ENCODE results near the gene PPM1B. TPM values are rescaled to one million over a fixed set of nuclear protein-coding genes. Genes with fewer than 3 reads are reported as not detected.

PPM1B gene
- polyA plus RNA-seq, 3 donors from 2014 or later, result 32.1 to 61.3 (median 40.0) TPM

- Mint-ChIP-seq H3K36me3 (no peaks in the 10 kb centered on the region), H3K27ac (no peak overlapping the region), H3K4me1 (no peaks in the 10 kb centered on the region), H3K27me3 (ENCODE audit: low read depth in 3 of 3) (peaks cover 0 to 9% (median 0%) of the 10 kb centered on the region in 3 donors), H3K9me3 (no peaks in the 10 kb centered on the region), H3K4me3 (no peak overlapping the region)
- no peak for DNase-seq
Measured at GRCh38 chr2:44137872-44138551, 30.7 kb upstream of the PPM1B start.

GRCh38 chr2:44139741-44140140, 28.9 kb upstream of the PPM1B start:
- no peaks in the 10 kb centered on the region for H3K36me3 Mint-ChIP-seq
- H3K27me3 Mint-ChIP-seq (ENCODE audit: low read depth in 3 of 3), result peaks cover 0 to 8% (median 3%) of the 10 kb centered on the region in 3 donors
- no peaks in the 10 kb centered on the region for H3K9me3 Mint-ChIP-seq
- H3K4me1 Mint-ChIP-seq, result no peaks in the 10 kb centered on the region
- no peak for DNase-seq
- no peak overlapping the region for H3K27ac Mint-ChIP-seq
- no peak overlapping the region for H3K4me3 Mint-ChIP-seq

- Mint-ChIP-seq H3K27ac (no peak overlapping the region), H3K27me3 (ENCODE audit: low read depth in 3 of 3) (peaks cover 0 to 8% (median 6%) of the 10 kb centered on the region in 3 donors), H3K4me1 (no peaks in the 10 kb centered on the region), H3K9me3 (no peaks in the 10 kb centered on the region), H3K4me3 (no peak overlapping the region), H3K36me3 (no peaks in the 10 kb centered on the region)
- DNase-seq, result no peak
Measured at GRCh38 chr2:44142306-44142705, 26.4 kb upstream of the PPM1B start.

GRCh38 chr2:44143701-44144100, 25.0 kb upstream of the PPM1B start:
- no peak for DNase-seq
- Mint-ChIP-seq H3K9me3 (no peaks in the 10 kb centered on the region), H3K27ac (no peak overlapping the region), H3K4me1 (no peaks in the 10 kb centered on the region), H3K36me3 (no peaks in the 10 kb centered on the region), H3K4me3 (no peak overlapping the region), H3K27me3 (ENCODE audit: low read depth in 3 of 3) (peaks cover 2 to 7% (median 6%) of the 10 kb centered on the region in 3 donors)

- Mint-ChIP-seq H3K4me3 (no peak overlapping the region), H3K27ac (no peak overlapping the region), H3K36me3 (peaks cover 0 to 3% (median 0%) of the 10 kb centered on the region in 3 donors), H3K27me3 (ENCODE audit: low read depth in 3 of 3) (peaks cover 5 to 6% (median 5%) of the 10 kb centered on the region in 3 donors), H3K4me1 (no peaks in the 10 kb centered on the region), H3K9me3 (no peaks in the 10 kb centered on the region)
- DNase-seq, result no peak
Measured at GRCh38 chr2:44148999-44149398, 19.7 kb upstream of the PPM1B start.

- H3K4me1 Mint-ChIP-seq, result no peaks in the 10 kb centered on the region
- H3K9me3 Mint-ChIP-seq, result no peaks in the 10 kb centered on the region
- H3K27me3 Mint-ChIP-seq (ENCODE audit: low read depth in 3 of 3), result peaks cover 2 to 6% (median 5%) of the 10 kb centered on the region in 3 donors
- peaks cover 0 to 3% (median 0%) of the 10 kb centered on the region in 3 donors for H3K36me3 Mint-ChIP-seq
- H3K4me3 Mint-ChIP-seq, result no peak overlapping the region
- no peak overlapping the region for H3K27ac Mint-ChIP-seq
- no peak for DNase-seq
Measured at GRCh38 chr2:44150473-44150872, 18.2 kb upstream of the PPM1B start.

- no peak for DNase-seq
- Mint-ChIP-seq H3K36me3 (peaks cover 0 to 3% (median 0%) of the 10 kb centered on the region in 3 donors), H3K27me3 (ENCODE audit: low read depth in 3 of 3) (peaks cover 2 to 6% (median 3%) of the 10 kb centered on the region in 3 donors), H3K4me1 (no peaks in the 10 kb centered on the region), H3K9me3 (no peaks in the 10 kb centered on the region), H3K27ac (no peak overlapping the region), H3K4me3 (no peak overlapping the region)
Measured at GRCh38 chr2:44152865-44153669, 15.6 kb upstream of the PPM1B start.

- no peaks in the 10 kb centered on the region for H3K4me1 Mint-ChIP-seq
- no peak for DNase-seq
- no peak overlapping the region for H3K27ac Mint-ChIP-seq
- H3K9me3 Mint-ChIP-seq, result no peaks in the 10 kb centered on the region
- H3K36me3 Mint-ChIP-seq, result no peaks in the 10 kb centered on the region
- H3K27me3 Mint-ChIP-seq (ENCODE audit: low read depth in 3 of 3), result peaks cover 0 to 2% (median 0%) of the 10 kb centered on the region in 3 donors
- H3K4me3 Mint-ChIP-seq, result no peak overlapping the region
Measured at GRCh38 chr2:44155666-44156446, 12.8 kb upstream of the PPM1B start.

GRCh38 chr2:44163777-44164176, 4.9 kb upstream of the PPM1B start:
- Mint-ChIP-seq H3K9me3 (no peaks in the 10 kb centered on the region), H3K36me3 (no peaks in the 10 kb centered on the region), H3K4me1 (peaks cover 3 to 11% of the 10 kb centered on the region in 2 donors), H3K4me3 (no peak overlapping the region), H3K27ac (no peak overlapping the region), H3K27me3 (ENCODE audit: low read depth in 3 of 3) (peaks cover 9 to 14% (median 12%) of the 10 kb centered on the region in 3 donors)
- DNase-seq, result no peak

- no peak overlapping the region for H3K27ac Mint-ChIP-seq
- peaks cover 11 to 17% (median 16%) of the 10 kb centered on the region in 3 donors for H3K27me3 Mint-ChIP-seq (ENCODE audit: low read depth in 3 of 3)
- H3K4me3 Mint-ChIP-seq, result no peak overlapping the region
- no peaks in the 10 kb centered on the region for H3K9me3 Mint-ChIP-seq
- DNase-seq, result no peak
- H3K36me3 Mint-ChIP-seq, result peaks cover 0 to 3% (median 0%) of the 10 kb centered on the region in 3 donors
- peaks cover 5 to 13% of the 10 kb centered on the region in 2 donors for H3K4me1 Mint-ChIP-seq
Measured at GRCh38 chr2:44164617-44165016, 4.1 kb upstream of the PPM1B start.

GRCh38 chr2:44166096-44166495, 2.6 kb upstream of the PPM1B start:
- Mint-ChIP-seq H3K4me3 (no peak overlapping the region), H3K27ac (no peak overlapping the region), H3K36me3 (peaks cover 0 to 4% (median 0%) of the 10 kb centered on the region in 3 donors), H3K4me1 (peaks cover 20 to 28% of the 10 kb centered on the region in 2 donors), H3K9me3 (no peaks in the 10 kb centered on the region), H3K27me3 (ENCODE audit: low read depth in 3 of 3) (peaks cover 11 to 19% (median 17%) of the 10 kb centered on the region in 3 donors)
- no peak for DNase-seq

- peak overlapping the region; percentile 94 to 100 (median 99) for H3K4me3 Mint-ChIP-seq
- DNase-seq, result no peak
- peak overlapping the region; percentile 94 to 99 (median 98) for H3K27ac Mint-ChIP-seq
- H3K36me3 Mint-ChIP-seq, result peaks cover 0 to 4% (median 0%) of the 10 kb centered on the region in 3 donors
- H3K27me3 Mint-ChIP-seq (ENCODE audit: low read depth in 3 of 3), result peaks cover 11 to 19% (median 17%) of the 10 kb centered on the region in 3 donors
- H3K4me1 Mint-ChIP-seq, result peaks cover 28 to 41% of the 10 kb centered on the region in 2 donors
- H3K9me3 Mint-ChIP-seq, result no peaks in the 10 kb centered on the region
Measured at GRCh38 chr2:44167311-44167907, 1.3 kb upstream of the PPM1B start.

- DNase-seq, result peak; percentile 97 to 99 (median 99)
- Mint-ChIP-seq H3K9me3 (no peaks in the 10 kb centered on the region), H3K27ac (peak overlapping the region; percentile 94 to 99 (median 98)), H3K27me3 (ENCODE audit: low read depth in 3 of 3) (peaks cover 11 to 19% (median 17%) of the 10 kb centered on the region in 3 donors), H3K4me1 (peaks cover 35 to 48% of the 10 kb centered on the region in 2 donors), H3K36me3 (peaks cover 0 to 4% (median 0%) of the 10 kb centered on the region in 3 donors), H3K4me3 (peak overlapping the region; percentile 94 to 100 (median 99))
Measured at GRCh38 chr2:44167908-44168680, 581 bp upstream of the PPM1B start.

Data from immature natural killer cell (primary cell).